Kidney epithelial cell (primary cell): ENCODE results near the gene LRRC37A2. TPM values are rescaled to one million over a fixed set of nuclear protein-coding genes. Genes with fewer than 3 reads are reported as not detected.
"Not testable (repeated sequence)": the region's sequence is repeated elsewhere in the genome, so short reads cannot be mapped to it uniquely, and the experiment has no call there.

Experiments used
- DNase-seq: peaks from one replicate; pipeline ENCODE4 v3.0.0-alpha.2; 2010; ENCODE audit warnings: low read depth
- H3K27me3 ChIP-seq: 2 replicates; pipeline ENCODE4 v1.6.0; 2011; ENCODE audit warnings: low read length; ENCODE audit not compliant: control insufficient read depth, insufficient read depth
- H3K36me3 ChIP-seq: 2 replicates; pipeline ENCODE4 v1.5.1; 2011; ENCODE audit warnings: low read length; ENCODE audit not compliant: control insufficient read depth, insufficient read depth
- H3K4me3 ChIP-seq: 2 replicates; pipeline ENCODE4 v1.5.1; 2011; ENCODE audit warnings: low read depth, mild to moderate bottlenecking, control low read depth, low read length
- total RNA-seq: library from RNA; depleted of rRNA; stranded (reverse); fragments of >200 nt; gene quantifications from 2 replicates; pipeline ENCODE4 v1.2.3, GENCODE V29; 2015

Gene LRRC37A2
- total RNA-seq, 1 donor from 2014 or later, result 6.3 TPM

GRCh38 chr17:46571796-46572195, 59.5 kb downstream of the LRRC37A2 start:
- not testable (repeated sequence) for DNase-seq, H3K36me3 ChIP-seq, H3K4me3 ChIP-seq, H3K27me3 ChIP-seq

- not testable (repeated sequence) for H3K4me3 ChIP-seq, H3K27me3 ChIP-seq, H3K36me3 ChIP-seq, DNase-seq
Observed at GRCh38 chr17:46579083-46580075, 67.1 kb downstream of the LRRC37A2 start, which contains the start of gene ARL17A. Gene ARL17A (minus strand): TSS chr17:46579691. CDS start chr17:46576322, 3,369 bp downstream.

- not testable (repeated sequence) for H3K4me3 ChIP-seq, DNase-seq, H3K27me3 ChIP-seq, H3K36me3 ChIP-seq
Observed at GRCh38 chr17:46580082-46580481, 67.8 kb downstream of the LRRC37A2 start.

- not testable (repeated sequence) for H3K27me3 ChIP-seq, H3K36me3 ChIP-seq, H3K4me3 ChIP-seq, DNase-seq
Observed at GRCh38 chr17:46585444-46585843, 73.2 kb downstream of the LRRC37A2 start.

- not testable (repeated sequence) for H3K27me3 ChIP-seq, H3K36me3 ChIP-seq, DNase-seq, H3K4me3 ChIP-seq
Observed at GRCh38 chr17:46590157-46591146, 78.2 kb downstream of the LRRC37A2 start, which contains the start of gene NSF. Gene NSF (plus strand): TSS chr17:46590669. CDS start chr17:46590776, 107 bp downstream.

- not testable (repeated sequence) for H3K27me3 ChIP-seq, H3K4me3 ChIP-seq, DNase-seq, H3K36me3 ChIP-seq
Observed at GRCh38 chr17:46591332-46591731, 79.1 kb downstream of the LRRC37A2 start.

GRCh38 chr17:46598344-46598931, 86.2 kb downstream of the LRRC37A2 start:
- H3K4me3 ChIP-seq, H3K27me3 ChIP-seq, DNase-seq, H3K36me3 ChIP-seq: not testable (repeated sequence)

GRCh38 chr17:46600767-46601166, 88.5 kb downstream of the LRRC37A2 start:
- H3K27me3 ChIP-seq, H3K4me3 ChIP-seq, H3K36me3 ChIP-seq, DNase-seq: not testable (repeated sequence)

GRCh38 chr17:46603125-46603524, 90.9 kb downstream of the LRRC37A2 start:
- DNase-seq, H3K4me3 ChIP-seq, H3K27me3 ChIP-seq, H3K36me3 ChIP-seq: not testable (repeated sequence)

Other genes starting within 250 kb of the LRRC37A2 start
- 2.0 and 2.8 TPM in 2 replicates for gene LRRC37A, start 217.3 kb upstream of the LRRC37A2 start, total RNA-seq
- gene ARL17B, start 150.7 kb upstream of the LRRC37A2 start, total RNA-seq, result 2.1 and 3.8 TPM in 2 replicates
- 4.3 and 5.6 TPM in 2 replicates for gene ARL17A, start 67.2 kb downstream of the LRRC37A2 start, total RNA-seq
- 14.8 and 17.8 TPM in 2 replicates for gene NSF, start 78.2 kb downstream of the LRRC37A2 start, total RNA-seq